Measurements from ENCODE around the gene TOP1.

DNA sequence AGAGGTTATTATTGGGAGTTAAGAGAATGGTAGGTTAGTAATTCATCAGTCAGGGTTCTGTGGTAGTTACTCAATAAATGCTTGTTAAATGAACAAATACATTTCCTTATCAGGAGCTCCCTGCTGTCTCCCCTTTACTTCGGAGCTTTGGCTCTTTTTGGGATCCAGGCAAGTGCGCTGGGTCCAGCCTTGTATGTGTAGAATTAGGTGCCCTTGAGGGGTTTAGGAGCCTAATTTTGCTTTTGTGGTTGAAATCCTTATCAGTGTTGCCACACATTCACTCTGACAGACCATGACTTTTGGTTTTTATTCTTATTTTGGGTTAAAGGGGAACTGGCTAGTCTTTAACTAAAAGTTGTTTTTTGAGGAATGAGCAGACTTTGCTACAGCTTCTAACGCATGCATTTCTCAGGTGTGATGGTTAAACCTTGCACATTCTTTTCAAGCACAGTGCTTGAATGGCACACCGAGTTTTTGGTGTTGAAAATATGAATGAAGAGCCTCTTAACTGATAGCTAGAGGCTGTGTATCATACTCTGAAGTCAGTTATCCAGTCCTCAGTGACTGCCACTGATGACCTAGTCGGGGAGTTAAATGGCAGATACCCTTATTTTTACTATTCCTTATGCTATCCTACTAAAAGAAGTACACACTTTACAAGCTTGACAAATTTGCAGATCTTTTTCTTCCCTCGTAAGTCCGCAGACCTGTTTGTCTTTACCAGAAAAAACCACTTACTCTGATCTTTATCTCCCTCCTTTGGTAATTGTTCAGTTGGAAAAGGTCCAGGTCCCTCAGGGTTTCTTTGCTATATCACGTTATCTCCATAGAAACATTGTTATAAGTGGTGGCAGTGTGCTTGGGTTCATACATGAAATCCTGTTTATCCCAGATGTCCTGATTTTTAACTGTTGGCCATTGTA, 58.0 kb downstream of the TOP1 start:
- TF ChIP-seq EZH2 (IDR thresholded peaks at IDR 0.05; ENCODE audit: borderline replicate concordance, low read length) = no peak
- TF ChIP-seq, protein P1, sequence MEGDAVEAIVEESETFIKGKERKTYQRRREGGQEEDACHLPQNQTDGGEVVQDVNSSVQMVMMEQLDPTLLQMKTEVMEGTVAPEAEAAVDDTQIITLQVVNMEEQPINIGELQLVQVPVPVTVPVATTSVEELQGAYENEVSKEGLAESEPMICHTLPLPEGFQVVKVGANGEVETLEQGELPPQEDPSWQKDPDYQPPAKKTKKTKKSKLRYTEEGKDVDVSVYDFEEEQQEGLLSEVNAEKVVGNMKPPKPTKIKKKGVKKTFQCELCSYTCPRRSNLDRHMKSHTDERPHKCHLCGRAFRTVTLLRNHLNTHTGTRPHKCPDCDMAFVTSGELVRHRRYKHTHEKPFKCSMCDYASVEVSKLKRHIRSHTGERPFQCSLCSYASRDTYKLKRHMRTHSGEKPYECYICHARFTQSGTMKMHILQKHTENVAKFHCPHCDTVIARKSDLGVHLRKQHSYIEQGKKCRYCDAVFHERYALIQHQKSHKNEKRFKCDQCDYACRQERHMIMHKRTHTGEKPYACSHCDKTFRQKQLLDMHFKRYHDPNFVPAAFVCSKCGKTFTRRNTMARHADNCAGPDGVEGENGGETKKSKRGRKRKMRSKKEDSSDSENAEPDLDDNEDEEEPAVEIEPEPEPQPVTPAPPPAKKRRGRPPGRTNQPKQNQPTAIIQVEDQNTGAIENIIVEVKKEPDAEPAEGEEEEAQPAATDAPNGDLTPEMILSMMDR (conservative IDR thresholded peaks at IDR 0.05 in 1 of 2, IDR thresholded peaks at IDR 0.05 in 1 of 2; ENCODE audit: extremely low read depth in 1 of 2, insufficient read depth in 1 of 2, low read depth in 1 of 2, low read length in 2 of 2) = no peak
